HG02610 (cell line): ENCODE data around the gene FHAD1.

Experiments
- ATAC-seq: cut with Tn5 transposase; IDR thresholded peaks from one replicate; pipeline ENCODE4 v1.9.1; 2021; ENCODE audit warnings: mild to moderate bottlenecking, moderate library complexity; ENCODE audit not compliant: unreplicated experiment

Gene FHAD1

GRCh38 chr1:15324869-15325335 lies 77.9 kb downstream of the FHAD1 start:
- no peak for ATAC-seq

GRCh38 chr1:15325375-15326085 lies 78.5 kb downstream of the FHAD1 start:
- no peak for ATAC-seq

- ATAC-seq = no peak
Measured at GRCh38 chr1:15326691-15327588, 79.9 kb downstream of the FHAD1 start.

- no peak for ATAC-seq
Measured at GRCh38 chr1:15328351-15329103, 81.5 kb downstream of the FHAD1 start.

- ATAC-seq = no peak
Measured at GRCh38 chr1:15329104-15329820, 82.2 kb downstream of the FHAD1 start.

GRCh38 chr1:15330028-15330427 lies 83.0 kb downstream of the FHAD1 start:
- no peak for ATAC-seq

GRCh38 chr1:15331180-15331579 lies 84.2 kb downstream of the FHAD1 start:
- no peak for ATAC-seq

- no peak for ATAC-seq
Measured at GRCh38 chr1:15331734-15332133, 84.7 kb downstream of the FHAD1 start.

GRCh38 chr1:15332525-15332924 lies 85.5 kb downstream of the FHAD1 start:
- ATAC-seq = no peak

- ATAC-seq = no peak
Measured at GRCh38 chr1:15332952-15333715, 86.1 kb downstream of the FHAD1 start.

- no peak for ATAC-seq
Measured at GRCh38 chr1:15334995-15335394, 88.0 kb downstream of the FHAD1 start.

- no peak for ATAC-seq
Measured at GRCh38 chr1:15336866-15337265, 89.8 kb downstream of the FHAD1 start.

GRCh38 chr1:15337656-15338402 lies 90.8 kb downstream of the FHAD1 start:
- no peak for ATAC-seq

- no peak for ATAC-seq
Measured at GRCh38 chr1:15339570-15339969, 92.5 kb downstream of the FHAD1 start.

GRCh38 chr1:15341228-15341627 lies 94.2 kb downstream of the FHAD1 start:
- no peak for ATAC-seq

GRCh38 chr1:15341634-15342407 lies 94.8 kb downstream of the FHAD1 start:
- ATAC-seq = no peak

GRCh38 chr1:15342408-15342967 lies 95.5 kb downstream of the FHAD1 start:
- no peak for ATAC-seq

GRCh38 chr1:15343099-15343498 lies 96.1 kb downstream of the FHAD1 start:
- no peak for ATAC-seq
